BLaER1 treated with 17β-estradiol and CSF1 and Interleukin-3, amounts not matched to agents 10 nM and 100 nM (cell line): ENCODE measurements around the gene REPIN1.

Experiments used
- H3K27ac ChIP-seq, 11 experiments: shearing (Covaris generic); formaldehyde crosslinking; 2 replicates each; pipeline ENCODE4 v1.8.1; 2022
- H3K27me3 ChIP-seq, 11 experiments: shearing (Covaris generic); formaldehyde crosslinking; 2 replicates each; pipeline ENCODE4 v1.8.1; 2022
- H3K36me3 ChIP-seq, 11 experiments: shearing (Covaris generic); formaldehyde crosslinking; 2 replicates each; pipeline ENCODE4 v1.8.1; 2022
- H3K4me1 ChIP-seq, 10 experiments: shearing (Covaris generic); formaldehyde crosslinking; 2 replicates each; pipeline ENCODE4 v1.8.1; 2022
- H3K4me2 ChIP-seq, 11 experiments: shearing (Covaris generic); formaldehyde crosslinking; 2 replicates each; pipeline ENCODE4 v1.8.1; 2022
- H3K4me3 ChIP-seq, 10 experiments: shearing (Covaris generic); formaldehyde crosslinking; 2 replicates each; pipeline ENCODE4 v1.8.1; 2022
- H3K9ac ChIP-seq, 11 experiments: shearing (Covaris generic); formaldehyde crosslinking; 2 replicates each; pipeline ENCODE4 v1.8.1; 2022
- H3K9me3 ChIP-seq, 11 experiments: shearing (Covaris generic); formaldehyde crosslinking; replicated peaks in 1 of 11; 2 replicates each; pipeline ENCODE4 v1.8.1; 2022
- H4K20me1 ChIP-seq, 11 experiments: shearing (Covaris generic); formaldehyde crosslinking; 2 replicates each; pipeline ENCODE4 v1.8.1; 2022
- Cebpa-rat ChIP-seq, 11 experiments: shearing (Covaris generic); IDR thresholded peaks; 2 replicates each; pipeline ENCODE4 v1.8.1; 2022

Gene REPIN1

GRCh38 chr7:150400008-150400787 is 31.6 kb downstream of the REPIN1 start:
- Histone ChIP-seq H3K4me3 (no peak overlapping the region), H3K4me2 (no peak overlapping the region), H3K4me1 (peaks cover 28 to 44% (median 40%) of the 10 kb centered on the region in 10 experiments), H3K27ac (no peak overlapping the region; a peak in 1 of 22 replicates), H3K36me3 (peaks cover 21 to 40% (median 36%) of the 10 kb centered on the region in 11 experiments), H4K20me1 (peaks cover 0 to 12% (median 0%) of the 10 kb centered on the region in 11 experiments; a peak in 3 of 22 replicates), H3K27me3 (no peaks in the 10 kb centered on the region), H3K9ac (no peak overlapping the region), H3K9me3 (no peaks in the 10 kb centered on the region)
- TF ChIP-seq Cebpa-rat (IDR thresholded peaks at IDR 0.05): no peak

- Histone ChIP-seq H3K9me3 (no peaks in the 10 kb centered on the region), H3K9ac (no peak overlapping the region), H3K36me3 (peaks cover 21 to 33% (median 29%) of the 10 kb centered on the region in 11 experiments), H4K20me1 (peaks cover 0 to 12% (median 0%) of the 10 kb centered on the region in 11 experiments; a peak in 3 of 22 replicates), H3K4me2 (peak overlapping the region in 8 of 11 experiments; percentile 1 to 41 (median 22); a peak in 10 of 22 replicates), H3K27me3 (no peaks in the 10 kb centered on the region), H3K27ac (0 out of 22 replicates have a peak overlapping the region, but pooled peaks of 1 of the 11 experiments have one; percentile 15), H3K4me1 (peaks cover 31 to 47% (median 42%) of the 10 kb centered on the region in 10 experiments), H3K4me3 (no peak overlapping the region)
- no peak for TF ChIP-seq Cebpa-rat (IDR thresholded peaks at IDR 0.05)
These were observed 32.3 kb downstream of the REPIN1 start for GRCh38 chr7:150400788-150401423.

DNA sequence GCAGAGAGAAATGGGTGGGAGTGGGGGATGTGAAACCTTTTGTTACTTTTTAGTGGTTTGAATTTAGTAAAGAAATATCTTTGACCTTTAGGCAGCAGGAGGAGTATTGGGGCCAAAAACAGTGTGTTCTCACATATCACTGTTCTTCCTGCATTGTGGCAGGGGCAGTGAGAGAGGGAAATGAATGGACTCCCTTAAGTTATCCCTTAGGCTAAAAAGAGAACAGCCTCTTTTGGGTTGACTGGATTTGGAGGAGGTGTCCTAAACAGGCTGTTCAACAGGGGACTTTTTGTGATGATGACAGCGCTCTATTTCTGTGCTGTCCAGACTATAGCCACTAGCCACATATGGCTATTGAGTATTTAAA is 32.8 kb downstream of the REPIN1 start:
- no peak overlapping the region for H3K4me3 ChIP-seq
- peak overlapping the region in 1 of 11 experiments; percentile 3; a peak in 1 of 22 replicates for H3K9ac ChIP-seq
- H3K36me3 ChIP-seq: peaks cover 18 to 29% (median 25%) of the 10 kb centered on the region in 11 experiments
- no peaks in the 10 kb centered on the region for H3K9me3 ChIP-seq
- no peaks in the 10 kb centered on the region for H3K27me3 ChIP-seq
- peaks cover 0 to 12% (median 0%) of the 10 kb centered on the region in 11 experiments; a peak in 2 of 22 replicates for H4K20me1 ChIP-seq
- peak overlapping the region in 8 of 11 experiments; percentile 1 to 41 (median 22); a peak in 11 of 22 replicates for H3K4me2 ChIP-seq
- H3K27ac ChIP-seq: 0 out of 22 replicates have a peak overlapping the region, but pooled peaks of 1 of the 11 experiments have one; percentile 15
- TF ChIP-seq Cebpa-rat (IDR thresholded peaks at IDR 0.05): no peak
- peaks cover 36 to 52% (median 47%) of the 10 kb centered on the region in 10 experiments for H3K4me1 ChIP-seq

- TF ChIP-seq Cebpa-rat (IDR thresholded peaks at IDR 0.05): no peak
- Histone ChIP-seq H3K27ac (no peak overlapping the region), H3K4me1 (peaks cover 42 to 59% (median 53%) of the 10 kb centered on the region in 10 experiments), H3K36me3 (peaks cover 12 to 22% (median 18%) of the 10 kb centered on the region in 11 experiments; a peak in 21 of 22 replicates), H3K27me3 (no peaks in the 10 kb centered on the region), H3K9me3 (no peaks in the 10 kb centered on the region), H4K20me1 (peaks cover 0 to 12% (median 0%) of the 10 kb centered on the region in 11 experiments; a peak in 2 of 22 replicates), H3K4me3 (no peak overlapping the region), H3K9ac (peak overlapping the region in 1 of 11 experiments; percentile 3; a peak in 2 of 22 replicates), H3K4me2 (peak overlapping the region in 5 of 11 experiments; percentile 1 to 93 (median 26); a peak in 3 of 22 replicates)
These were observed 33.4 kb downstream of the REPIN1 start for GRCh38 chr7:150401861-150402631.

DNA sequence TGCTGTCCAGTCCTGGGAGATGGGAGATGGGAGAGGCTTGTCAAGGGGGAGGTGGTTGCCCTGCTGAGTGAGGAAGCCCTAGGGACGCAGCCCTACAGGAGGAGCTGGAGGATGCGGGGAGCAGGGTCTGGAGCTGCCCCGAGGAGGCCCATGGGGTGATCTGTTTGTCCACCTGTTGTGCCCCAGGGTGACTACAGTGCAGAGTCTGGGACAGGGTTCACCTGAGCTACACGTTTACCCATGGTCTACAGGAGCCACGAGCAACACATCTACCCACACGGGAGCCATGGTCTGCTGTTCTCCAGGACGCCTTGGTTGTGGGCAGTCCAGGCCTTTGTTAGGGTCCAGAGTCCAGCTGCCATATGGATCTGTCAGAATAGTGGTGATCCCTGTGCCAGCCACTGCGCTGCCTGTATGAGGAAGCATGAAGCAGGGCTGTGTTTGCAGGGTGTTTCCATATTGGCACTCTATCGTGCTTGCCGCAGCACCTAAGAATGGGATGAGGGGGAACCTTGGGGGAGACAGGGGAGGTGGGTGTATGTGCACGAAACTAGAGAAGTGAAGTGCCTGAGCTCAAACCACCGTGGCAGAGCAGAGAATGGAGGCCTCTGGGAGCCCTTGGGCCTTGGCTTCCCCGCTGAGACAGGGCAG is 34.2 kb downstream of the REPIN1 start:
- Histone ChIP-seq H3K4me2 (peak overlapping the region in 8 of 11 experiments; percentile 8 to 99 (median 92); a peak in 14 of 22 replicates), H3K27me3 (peaks cover 0 to 2% (median 0%) of the 10 kb centered on the region in 11 experiments; a peak in 2 of 22 replicates), H3K9ac (peak overlapping the region in 2 of 11 experiments; percentile 95 to 97; a peak in 1 of 22 replicates), H4K20me1 (peaks cover 0 to 6% (median 0%) of the 10 kb centered on the region in 11 experiments; a peak in 2 of 22 replicates), H3K4me3 (no peak overlapping the region), H3K27ac (peak overlapping the region in 1 of 11 experiments; percentile 99; a peak in 2 of 22 replicates), H3K4me1 (peaks cover 48 to 66% (median 60%) of the 10 kb centered on the region in 10 experiments), H3K36me3 (peaks cover 5 to 15% (median 11%) of the 10 kb centered on the region in 11 experiments; a peak in 19 of 22 replicates), H3K9me3 (no peaks in the 10 kb centered on the region)
- TF ChIP-seq Cebpa-rat (IDR thresholded peaks at IDR 0.05): no peak

GRCh38 chr7:150403376-150404171 is 35.0 kb downstream of the REPIN1 start:
- Histone ChIP-seq H4K20me1 (no peaks in the 10 kb centered on the region; a peak in 2 of 22 replicates), H3K4me2 (peak overlapping the region; percentile 81 to 99 (median 93)), H3K36me3 (peaks cover under 1 to 7% (median 3%) of the 10 kb centered on the region in 11 experiments; a peak in 10 of 22 replicates), H3K4me3 (peak overlapping the region in 5 of 10 experiments; percentile 60 to 79 (median 69); a peak in 6 of 20 replicates), H3K4me1 (peaks cover 56 to 73% (median 68%) of the 10 kb centered on the region in 10 experiments), H3K9me3 (no peaks in the 10 kb centered on the region), H3K27me3 (peaks cover 0 to 10% (median 0%) of the 10 kb centered on the region in 11 experiments; a peak in 3 of 22 replicates), H3K9ac (peak overlapping the region; percentile 86 to 97 (median 92); a peak in 19 of 22 replicates), H3K27ac (peak overlapping the region in 10 of 11 experiments; percentile 87 to 99 (median 96); a peak in 18 of 22 replicates)
- no peak for TF ChIP-seq Cebpa-rat (IDR thresholded peaks at IDR 0.05)

DNA sequence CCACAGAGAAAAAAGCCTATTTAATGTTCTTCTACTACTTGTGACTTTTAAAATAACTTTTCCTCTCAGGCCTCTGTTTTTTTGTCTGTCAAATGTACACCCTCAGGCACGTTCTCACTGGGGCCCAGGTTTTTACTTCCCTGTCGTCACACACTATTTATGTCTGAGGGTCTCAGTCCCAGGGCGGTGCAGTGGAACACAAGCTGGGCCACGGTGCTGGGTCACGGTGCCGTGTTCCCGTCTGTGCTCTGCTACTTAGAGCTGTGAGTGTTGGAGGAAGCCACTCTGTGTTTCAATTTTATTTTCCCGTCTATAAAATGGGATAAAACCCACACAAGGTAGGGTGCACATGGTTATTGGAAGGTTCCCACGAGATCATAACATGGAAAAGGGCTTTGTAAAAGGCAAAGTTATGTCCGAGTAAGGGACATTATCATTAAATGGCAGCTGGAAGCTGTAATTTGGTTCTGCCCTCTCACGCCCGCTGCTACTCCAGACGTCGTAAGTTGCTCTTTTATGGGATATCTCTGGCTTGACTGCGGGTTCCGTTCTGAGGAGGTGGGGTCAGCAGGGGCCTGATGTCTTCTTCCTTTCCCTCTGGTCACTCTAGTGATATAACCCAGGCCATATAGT is 35.7 kb downstream of the REPIN1 start:
- Histone ChIP-seq H3K36me3 (no peaks in the 10 kb centered on the region), H3K9me3 (no peaks in the 10 kb centered on the region), H3K4me3 (peak overlapping the region; percentile 60 to 79 (median 67)), H3K4me1 (peaks cover 58 to 80% (median 75%) of the 10 kb centered on the region in 10 experiments), H3K27ac (peak overlapping the region; percentile 80 to 99 (median 96)), H3K27me3 (peaks cover 0 to 12% (median 0%) of the 10 kb centered on the region in 11 experiments; a peak in 3 of 22 replicates), H3K4me2 (peak overlapping the region; percentile 81 to 99 (median 93)), H3K9ac (peak overlapping the region; percentile 86 to 97 (median 92)), H4K20me1 (peaks cover 0 to 7% (median 0%) of the 10 kb centered on the region in 11 experiments; a peak in 4 of 22 replicates)
- TF ChIP-seq Cebpa-rat (IDR thresholded peaks at IDR 0.05): no peak
